Germinal center (tissue), 1 donor: ENCODE data around the gene RSPH4A.
"Not testable (repeated sequence)": the region's sequence is repeated elsewhere in the genome, so short reads cannot be mapped to it uniquely, and the experiment has no call there.

ENCODE experiments used
- DNase-seq: peaks from one replicate; pipeline ENCODE4 v3.0.0; 2012; ENCODE audit warnings: mixed read lengths, low spot score

Gene RSPH4A

GRCh38 chr6:116629563-116629981 lies 13.3 kb downstream of the RSPH4A start:
- DNase-seq, result no peak

GRCh38 chr6:116631379-116631990 lies 15.2 kb downstream of the RSPH4A start:
- peak; percentile 8 for DNase-seq

GRCh38 chr6:116633685-116634084 lies 17.4 kb downstream of the RSPH4A start:
- DNase-seq, result peak; percentile 6

- no peak for DNase-seq
Measured at GRCh38 chr6:116648156-116648555, 31.9 kb downstream of the RSPH4A start.

- DNase-seq, result no peak
Measured at GRCh38 chr6:116649129-116649528, 32.9 kb downstream of the RSPH4A start.

- DNase-seq, result no peak
Measured at GRCh38 chr6:116651916-116652315, 35.6 kb downstream of the RSPH4A start.

- no peak for DNase-seq
Measured at GRCh38 chr6:116661594-116661993, 45.3 kb downstream of the RSPH4A start.

- no peak for DNase-seq
Measured at GRCh38 chr6:116662202-116662601, 45.9 kb downstream of the RSPH4A start.

GRCh38 chr6:116663308-116663707 lies 47.0 kb downstream of the RSPH4A start:
- no peak for DNase-seq

GRCh38 chr6:116664169-116664568 lies 47.9 kb downstream of the RSPH4A start:
- not testable (repeated sequence) for DNase-seq

- no peak for DNase-seq
Measured at GRCh38 chr6:116665464-116665863, 49.2 kb downstream of the RSPH4A start.

- no peak for DNase-seq
Measured at GRCh38 chr6:116666869-116667268, 50.6 kb downstream of the RSPH4A start.

GRCh38 chr6:116667623-116668022 lies 51.3 kb downstream of the RSPH4A start:
- DNase-seq, result peak; percentile 40

- DNase-seq, result no peak
Measured at GRCh38 chr6:116672306-116672705, 56.0 kb downstream of the RSPH4A start.

- no peak for DNase-seq
Measured at GRCh38 chr6:116676021-116676420, 59.7 kb downstream of the RSPH4A start.

GRCh38 chr6:116680880-116681672 lies 64.8 kb downstream of the RSPH4A start, which contains the start of gene KPNA5:
KPNA5 (plus strand) TSS chr6:116681211; CDS start chr6:116681335, 124 bp downstream.
- peak; percentile 92 for DNase-seq

- DNase-seq, result peak; percentile 16
Measured at GRCh38 chr6:116682334-116682712, 66.0 kb downstream of the RSPH4A start.
